OCI-LY3 (cell line): ENCODE data around the gene TSPOAP1.

Experiments used
- CTCF ChIP-seq: fragments of 200-600, 300-600 bp; sonication (generic); IDR thresholded peaks from 2 replicates; pipeline ENCODE4 v1.5.1; 2014; ENCODE audit warnings: antibody characterized with exemption, low read length, low read depth
- EZH2phosphoT487 ChIP-seq: fragments of 200-600 bp; shearing (Covaris generic); IDR thresholded peaks from 2 replicates; pipeline ENCODE4 v1.6.1; 2018; ENCODE audit warnings: antibody characterized with exemption, mixed run types, low read depth

DNA sequence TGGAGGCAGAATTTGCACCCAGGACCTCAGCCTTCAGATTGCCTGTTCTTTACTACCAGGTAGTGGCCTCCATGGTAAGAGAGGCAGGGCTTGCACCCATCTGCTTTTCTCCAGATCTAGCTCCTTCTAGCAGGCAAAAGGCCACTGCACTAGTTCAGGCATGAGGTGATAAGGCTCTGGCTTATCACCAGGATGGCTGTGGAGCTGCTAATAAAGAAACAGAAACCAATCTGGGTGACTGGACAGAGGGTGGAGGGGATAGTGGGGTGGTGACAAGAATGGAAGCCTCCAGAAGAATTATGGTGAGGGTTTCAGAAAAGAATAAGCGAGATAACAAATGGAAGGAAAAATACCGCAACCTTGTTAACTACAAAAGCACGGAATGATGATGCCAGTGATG, 38.9 kb upstream of the TSPOAP1 start:
- TF ChIP-seq CTCF (no peak), EZH2phosphoT487 (no peak)
